ENCODE data around the gene TMCO4.

DNA sequence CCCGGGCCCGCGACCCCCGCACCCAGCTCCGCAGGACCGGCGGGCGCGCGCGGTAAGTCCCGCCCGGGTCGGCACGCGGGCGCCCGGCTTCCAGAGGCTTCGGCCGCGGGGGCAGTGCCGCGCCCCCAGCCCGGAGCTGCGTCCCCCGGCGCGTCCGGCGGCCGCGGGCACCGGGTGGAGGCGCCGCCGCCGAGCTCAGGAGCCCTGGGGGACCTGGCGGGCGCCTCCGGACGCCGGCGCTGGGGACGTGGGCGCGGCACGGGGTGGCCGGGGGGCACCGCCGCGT lies 155.4 kb downstream of the TMCO4 start:
- TF ChIP-seq, protein P1, sequence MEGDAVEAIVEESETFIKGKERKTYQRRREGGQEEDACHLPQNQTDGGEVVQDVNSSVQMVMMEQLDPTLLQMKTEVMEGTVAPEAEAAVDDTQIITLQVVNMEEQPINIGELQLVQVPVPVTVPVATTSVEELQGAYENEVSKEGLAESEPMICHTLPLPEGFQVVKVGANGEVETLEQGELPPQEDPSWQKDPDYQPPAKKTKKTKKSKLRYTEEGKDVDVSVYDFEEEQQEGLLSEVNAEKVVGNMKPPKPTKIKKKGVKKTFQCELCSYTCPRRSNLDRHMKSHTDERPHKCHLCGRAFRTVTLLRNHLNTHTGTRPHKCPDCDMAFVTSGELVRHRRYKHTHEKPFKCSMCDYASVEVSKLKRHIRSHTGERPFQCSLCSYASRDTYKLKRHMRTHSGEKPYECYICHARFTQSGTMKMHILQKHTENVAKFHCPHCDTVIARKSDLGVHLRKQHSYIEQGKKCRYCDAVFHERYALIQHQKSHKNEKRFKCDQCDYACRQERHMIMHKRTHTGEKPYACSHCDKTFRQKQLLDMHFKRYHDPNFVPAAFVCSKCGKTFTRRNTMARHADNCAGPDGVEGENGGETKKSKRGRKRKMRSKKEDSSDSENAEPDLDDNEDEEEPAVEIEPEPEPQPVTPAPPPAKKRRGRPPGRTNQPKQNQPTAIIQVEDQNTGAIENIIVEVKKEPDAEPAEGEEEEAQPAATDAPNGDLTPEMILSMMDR (conservative IDR thresholded peaks at IDR 0.05 in 1 of 2, IDR thresholded peaks at IDR 0.05 in 1 of 2; ENCODE audit: low read depth in 1 of 2, low read length in 2 of 2): no peak
- TF ChIP-seq EZH2 (IDR thresholded peaks at IDR 0.05; ENCODE audit: low read length, missing control alignments): no peak

All from fibroblast of lung (primary cell).